Fibroblast of the aortic adventitia (primary cell): ENCODE results near the gene BAD. TPM values are rescaled to one million over a fixed set of nuclear protein-coding genes. Genes with fewer than 3 reads are reported as not detected.

ENCODE experiments used
- DNase-seq: peaks from one replicate; pipeline ENCODE4 v3.0.0-alpha.2; 2010; ENCODE audit warnings: low read depth
- H3K4me3 ChIP-seq: 2 replicates; pipeline ENCODE4 v1.5.1; 2011; ENCODE audit warnings: low read depth, mild to moderate bottlenecking, control low read depth, low read length, moderate library complexity
- total RNA-seq: library from RNA; depleted of rRNA; stranded (reverse); fragments of >200 nt; gene quantifications from 2 replicates; pipeline ENCODE4 v1.2.3, GENCODE V29; 2012; ENCODE audit warnings: low replicate concordance
- TF ChIP-seq, protein P1 (sequence below): IDR thresholded peaks from 2 replicates; pipeline ENCODE4 v1.5.1; 2011; ENCODE audit warnings: mild to moderate bottlenecking, low read length, control low read depth, inconsistent platforms; ENCODE audit not compliant: insufficient read depth

BAD gene
- total RNA-seq, 1 donor = 69.6 TPM

GRCh38 chr11:64225608-64226506, 58.6 kb downstream of the BAD start, which contains the start of the genes NUDT22 and TRPT1:
TSS of gene NUDT22 (plus strand) at chr11:64226274. CDS start at chr11:64226653, 379 bp downstream.
TSS of gene TRPT1 (minus strand) at chr11:64226186. CDS start at chr11:64225860, 326 bp downstream.
- peak; percentile 66 for DNase-seq
- H3K4me3 ChIP-seq = peak within 1 kb of the TSS; percentile 90
- TF ChIP-seq, protein P1, sequence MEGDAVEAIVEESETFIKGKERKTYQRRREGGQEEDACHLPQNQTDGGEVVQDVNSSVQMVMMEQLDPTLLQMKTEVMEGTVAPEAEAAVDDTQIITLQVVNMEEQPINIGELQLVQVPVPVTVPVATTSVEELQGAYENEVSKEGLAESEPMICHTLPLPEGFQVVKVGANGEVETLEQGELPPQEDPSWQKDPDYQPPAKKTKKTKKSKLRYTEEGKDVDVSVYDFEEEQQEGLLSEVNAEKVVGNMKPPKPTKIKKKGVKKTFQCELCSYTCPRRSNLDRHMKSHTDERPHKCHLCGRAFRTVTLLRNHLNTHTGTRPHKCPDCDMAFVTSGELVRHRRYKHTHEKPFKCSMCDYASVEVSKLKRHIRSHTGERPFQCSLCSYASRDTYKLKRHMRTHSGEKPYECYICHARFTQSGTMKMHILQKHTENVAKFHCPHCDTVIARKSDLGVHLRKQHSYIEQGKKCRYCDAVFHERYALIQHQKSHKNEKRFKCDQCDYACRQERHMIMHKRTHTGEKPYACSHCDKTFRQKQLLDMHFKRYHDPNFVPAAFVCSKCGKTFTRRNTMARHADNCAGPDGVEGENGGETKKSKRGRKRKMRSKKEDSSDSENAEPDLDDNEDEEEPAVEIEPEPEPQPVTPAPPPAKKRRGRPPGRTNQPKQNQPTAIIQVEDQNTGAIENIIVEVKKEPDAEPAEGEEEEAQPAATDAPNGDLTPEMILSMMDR = peak; percentile 29

- no peak for DNase-seq
- peak overlapping the region; percentile 90 for H3K4me3 ChIP-seq
- TF ChIP-seq, protein P1 = no peak
Measured at GRCh38 chr11:64224891-64225607, 59.4 kb downstream of the BAD start.

DNA sequence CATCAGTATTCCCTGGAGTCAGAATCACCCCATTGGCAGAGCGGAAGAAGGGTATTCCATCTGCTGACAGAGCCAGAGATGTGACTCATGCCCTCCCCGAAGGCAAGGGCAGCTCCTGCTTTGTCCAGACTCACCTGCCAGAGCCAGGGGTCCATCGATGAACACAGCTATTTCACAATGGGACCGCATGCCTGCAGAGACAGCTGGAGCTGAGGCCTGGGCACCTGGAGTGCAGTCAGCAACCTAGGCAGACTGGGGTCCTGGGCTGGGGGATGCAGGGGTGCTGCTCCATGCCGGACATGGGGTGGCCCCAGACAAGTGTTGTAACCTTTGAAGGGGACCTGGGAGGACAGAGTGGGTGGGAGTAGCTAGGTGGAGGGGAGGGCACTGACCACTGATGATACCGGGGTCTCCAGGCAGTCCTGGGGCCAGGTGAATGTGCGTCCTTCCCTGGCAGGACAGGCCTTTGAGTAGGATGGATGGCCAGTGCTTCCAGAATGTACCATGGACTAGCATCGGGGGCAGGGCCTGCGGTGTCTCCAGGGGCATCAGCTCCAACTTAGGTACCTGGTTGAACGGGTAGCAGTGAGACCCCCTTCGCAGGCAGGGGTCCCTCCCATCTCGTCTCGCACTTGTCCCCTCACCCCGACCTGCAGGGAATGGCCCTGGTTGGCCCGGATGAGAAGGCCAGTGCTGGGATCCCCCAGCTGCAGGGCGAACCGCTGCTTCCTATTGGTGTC, 60.1 kb downstream of the BAD start:
- H3K4me3 ChIP-seq = no peak overlapping the region
- DNase-seq = no peak

GRCh38 chr11:64223001-64223651, 61.3 kb downstream of the BAD start:
- DNase-seq = no peak
- no peak overlapping the region for H3K4me3 ChIP-seq
- TF ChIP-seq, protein P1 = no peak

More for the DNA sequence above, 60.1 kb downstream of the BAD start:
- TF ChIP-seq, protein P1 = no peak

DNA sequence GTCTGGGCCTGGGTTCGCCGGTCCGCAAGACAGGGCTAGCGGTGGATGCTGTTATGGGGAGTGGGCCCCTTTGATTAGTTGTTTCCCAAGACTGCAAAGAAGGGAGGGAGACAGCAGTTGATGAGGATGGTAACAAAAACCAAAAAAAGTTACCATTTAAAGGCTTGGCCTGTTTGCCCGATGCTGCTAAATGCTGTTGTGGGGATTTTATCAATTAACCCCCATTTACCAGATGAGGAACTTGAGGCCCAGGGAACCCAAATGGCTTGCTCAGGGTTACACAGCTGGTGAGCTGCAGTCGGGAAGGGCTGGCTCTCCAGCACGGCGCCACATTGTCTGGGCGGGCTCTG, 61.8 kb downstream of the BAD start:
- no peak for DNase-seq

More for the DNA sequence above, 61.8 kb downstream of the BAD start:
- TF ChIP-seq, protein P1 = no peak
- no peak overlapping the region for H3K4me3 ChIP-seq
